Endothelial cell of umbilical vein (primary cell): Measurements from ENCODE around the gene RAB28. TPM values are rescaled to one million over a fixed set of nuclear protein-coding genes. Genes with fewer than 3 reads are reported as not detected.

Experiments
- BruUV-seq: library from RNA; stranded (reverse); fragments of 400-500 nt; replicated peaks from 2 replicates; lab custom pipeline; 2021; lab: Mats Ljungman, UMichigan
- CTCF ChIA-PET: fragments of 300-600, 350-600 bp; sonication (Branson Sonifier 250); formaldehyde crosslinking; loops from one replicate; lab custom pipeline; 2021; ENCODE audit warnings: antibody characterized with exemption, inconsistent platforms; lab: Charles Lee
- POLR2A ChIA-PET: fragments of 300-600, 350-600 bp; sonication (Branson Sonifier 250); formaldehyde crosslinking; loops from one replicate; lab custom pipeline; 2021; ENCODE audit warnings: antibody characterized with exemption, inconsistent platforms; lab: Charles Lee
- DNase-seq: peaks from one replicate; pipeline ENCODE4 v3.0.0-alpha.2; 2011; ENCODE audit warnings: low read depth, low spot score
- FAIRE-seq: peaks from 2 replicates; lab custom pipeline; 2011; peaks lifted over from hg19 to GRCh38; lab: Jason Lieb, UNC
- H2AFZ ChIP-seq: 2 replicates; pipeline ENCODE4 v1.6.0; 2012; ENCODE audit warnings: low read depth, low read length, control low read depth, inconsistent platforms
- H3K27ac ChIP-seq: 2 replicates; pipeline ENCODE4 v1.5.1; 2011; ENCODE audit warnings: low read depth, mild to moderate bottlenecking, control low read depth, low read length, moderate library complexity; ENCODE audit not compliant: insufficient read depth
- H3K27me3 ChIP-seq, 2 experiments: 2 replicates each; pipeline versions ENCODE4 v1.6.0 to v1.6.1; 2011; ENCODE audit warnings: low read length in 2 of 2, mixed read lengths in 1 of 2; ENCODE audit not compliant: control insufficient read depth in 2 of 2, insufficient read depth in 2 of 2
- H3K36me3 ChIP-seq, 2 experiments: 2 replicates in 1 of 2; 3 replicates in 1 of 2; pipeline ENCODE4 v1.5.1; 2011; ENCODE audit warnings: low read length in 2 of 2, mild to moderate bottlenecking in 1 of 2, moderate library complexity in 1 of 2; ENCODE audit not compliant: control insufficient read depth in 2 of 2, insufficient read depth in 2 of 2; ENCODE audit errors: extremely low read depth in 1 of 2
- H3K4me1 ChIP-seq: 3 replicates; pipeline ENCODE4 v1.5.1; 2011; ENCODE audit warnings: mild to moderate bottlenecking, low read length; ENCODE audit not compliant: control insufficient read depth, insufficient read depth; ENCODE audit errors: extremely low read depth
- H3K4me2 ChIP-seq: 2 replicates; pipeline ENCODE4 v1.6.1; 2011; ENCODE audit warnings: low read length, control low read depth, mixed read lengths; ENCODE audit not compliant: insufficient read depth
- H3K4me3 ChIP-seq, 3 experiments: fragments of 200-600 bp in 1 of 3; sonication (generic), shearing (Covaris generic) in 1 of 3; replicated peaks in 1 of 3; 2 replicates each; pipeline ENCODE4 v1.5.1; 2011 to 2016; ENCODE audit warnings: control low read depth in 3 of 3, low read length in 3 of 3, mild to moderate bottlenecking in 2 of 3, inconsistent platforms in 1 of 3, low read depth in 1 of 3, moderate library complexity in 1 of 3; ENCODE audit not compliant: insufficient read depth in 1 of 3
- H3K79me2 ChIP-seq: 2 replicates; pipeline ENCODE4 v1.6.0; 2012; ENCODE audit warnings: low read length, inconsistent platforms; ENCODE audit not compliant: control insufficient read depth, insufficient read depth
- H3K9ac ChIP-seq: replicated peaks from 2 replicates; pipeline ENCODE3; 2011; ENCODE audit warnings: low read length, control low read depth; ENCODE audit not compliant: insufficient read depth; ENCODE audit errors: extremely low read depth
- H3K9me1 ChIP-seq: replicated peaks from 3 replicates; pipeline ENCODE4 v1.6.0; 2011; ENCODE audit warnings: mild to moderate bottlenecking, low read length; ENCODE audit not compliant: control insufficient read depth, insufficient read depth; ENCODE audit errors: extremely low read depth
- H3K9me3 ChIP-seq: replicated peaks from 2 replicates; pipeline ENCODE4 v1.5.1; 2012; ENCODE audit warnings: low read length, inconsistent platforms; ENCODE audit not compliant: control insufficient read depth, insufficient read depth
- H4K20me1 ChIP-seq: replicated peaks from 2 replicates; pipeline ENCODE3; 2011; ENCODE audit warnings: mild to moderate bottlenecking, low read length; ENCODE audit not compliant: control insufficient read depth, insufficient read depth; ENCODE audit errors: extremely low read depth
- CTCF ChIP-seq, 2 donors: IDR thresholded peaks; 1 replicate in 1 of 2; 2 replicates in 1 of 2; pipeline ENCODE4 v1.5.1; 2011; ENCODE audit warnings: low read length in 2 of 2, mild to moderate bottlenecking in 2 of 2, moderate library complexity in 2 of 2, control low read depth in 1 of 2, inconsistent platforms in 1 of 2, low read depth in 1 of 2; ENCODE audit not compliant: insufficient read depth in 1 of 2; ENCODE audit errors: extremely low read depth in 1 of 2
- EZH2 ChIP-seq: IDR thresholded peaks from 2 replicates; pipeline ENCODE4 v1.6.1; 2012; ENCODE audit warnings: borderline replicate concordance, low read depth, mild to moderate bottlenecking, moderate library complexity, low read length, inconsistent platforms; ENCODE audit not compliant: severe bottlenecking
- FOS ChIP-seq: IDR thresholded peaks from 2 replicates; pipeline ENCODE4 v1.6.1; 2011; ENCODE audit warnings: mild to moderate bottlenecking, low read length, moderate library complexity, borderline replicate concordance; ENCODE audit not compliant: insufficient read depth
- GATA2 ChIP-seq: IDR thresholded peaks from 2 replicates; pipeline ENCODE4 v1.7.0; 2011; ENCODE audit warnings: low read depth, mild to moderate bottlenecking, moderate library complexity, mixed read lengths, low read length; ENCODE audit not compliant: insufficient read length, insufficient read depth
- JUN ChIP-seq: IDR thresholded peaks from 2 replicates; pipeline ENCODE4 v1.6.1; 2011; ENCODE audit warnings: borderline replicate concordance, low read depth; ENCODE audit not compliant: insufficient read length, insufficient read depth
- MAX ChIP-seq: IDR thresholded peaks from 2 replicates; pipeline ENCODE4 v1.6.1; 2011; ENCODE audit not compliant: insufficient read depth, insufficient read length
- MYC ChIP-seq: IDR thresholded peaks from one replicate; pipeline ENCODE4 v1.6.1; 2011; ENCODE audit warnings: mild to moderate bottlenecking, low read depth, low read length
- POLR2A ChIP-seq: IDR thresholded peaks from 2 replicates; pipeline ENCODE4 v1.6.1; 2012; ENCODE audit warnings: low read depth, mild to moderate bottlenecking, control low read depth, low read length
- POLR2AphosphoS5 ChIP-seq: IDR thresholded peaks from 2 replicates; pipeline ENCODE4 v1.6.1; 2012; ENCODE audit warnings: low read depth, mild to moderate bottlenecking, control low read depth, low read length, moderate library complexity; ENCODE audit not compliant: insufficient read depth
- dilution Hi-C: fragments of 300-500 bp; cut with MboI; formaldehyde crosslinking; loops from one replicate; pipeline ENCODE4 v1.15.0; 2019; ENCODE audit warnings: low sequenced_read_pairs; ENCODE audit not compliant: extremely low pct_ligation_motif_present
- intact Hi-C: fragments of 100-400 bp; cut with micrococcal nuclease; formaldehyde crosslinking; loops from one replicate; pipeline ENCODE4 v1.10.0; 2022
- polyA plus RNA-seq, 4 experiments: library from polyadenylated mRNA; depleted of rRNA in 3 of 4; stranded (reverse) in 3 of 4; unstranded in 1 of 4; fragments of >200 nt; gene quantifications; 2 replicates each; pipeline versions ENCODE4 v1.2.1 to v1.2.3, GENCODE V29; 2011 to 2012; ENCODE audit warnings: missing spikeins in 1 of 4
- total RNA-seq: library from RNA; stranded (reverse); gene quantifications from 2 replicates; pipeline ENCODE4 v1.2.3, GENCODE V29; 2021

RAB28 gene
- total and polyA plus RNA-seq, 2 donors (not counting 3 experiments of a cell fraction or from before 2014, with no cell fraction given), result 13.0 to 13.2 TPM

- Histone ChIP-seq H3K79me2 (no peaks in the 10 kb centered on the region), H3K4me2 (no peak overlapping the region), H3K4me1 (no peaks in the 10 kb centered on the region), H3K36me3 (no peaks in the 10 kb centered on the region), H2AFZ (no peak overlapping the region), H3K27me3 (peaks cover 7 to 12% of the 10 kb centered on the region in 2 experiments), H3K9me3 (no peaks in the 10 kb centered on the region), H3K4me3 (no peak overlapping the region), H4K20me1 (no peaks in the 10 kb centered on the region), H3K27ac (no peak overlapping the region), H3K9me1 (no peaks in the 10 kb centered on the region), H3K9ac (no peak overlapping the region)
- dilution Hi-C loops (no loop called here), intact Hi-C loops (no loop called here)
- FAIRE-seq, result no peak
- CTCF ChIA-PET, result no interaction called here
- POLR2A ChIA-PET, result no interaction called here
- no peak for TF ChIP-seq MYC
- no peak for TF ChIP-seq EZH2
- TF ChIP-seq POLR2A, result no peak
- no peak for TF ChIP-seq FOS
- no peak for TF ChIP-seq CTCF (IDR thresholded peaks at IDR 0.05; ENCODE audit: extremely low read depth in 1 of 2, insufficient read depth in 1 of 2, low read depth in 1 of 2, low read length in 2 of 2)
- no peak for TF ChIP-seq JUN
- TF ChIP-seq GATA2, result no peak
- TF ChIP-seq POLR2AphosphoS5, result no peak
- TF ChIP-seq MAX, result no peak
- BruUV-seq, result no TSS peak
- DNase-seq, result no peak
Observed at GRCh38 chr4:13509442-13509841, 25.3 kb upstream of the RAB28 start.
